C1 segment of cervical spinal cord (tissue), 14 donors: ENCODE results near the gene SHLD2.
"Not testable (repeated sequence)": the region's sequence is repeated elsewhere in the genome, so short reads cannot be mapped to it uniquely, and the experiment has no call there.

ENCODE experiments used
- DNase-seq, 14 donors: peaks; one replicate each; lab custom pipeline; 2025; lab: John Stamatoyannopoulos, UW

The SHLD2 gene

DNA sequence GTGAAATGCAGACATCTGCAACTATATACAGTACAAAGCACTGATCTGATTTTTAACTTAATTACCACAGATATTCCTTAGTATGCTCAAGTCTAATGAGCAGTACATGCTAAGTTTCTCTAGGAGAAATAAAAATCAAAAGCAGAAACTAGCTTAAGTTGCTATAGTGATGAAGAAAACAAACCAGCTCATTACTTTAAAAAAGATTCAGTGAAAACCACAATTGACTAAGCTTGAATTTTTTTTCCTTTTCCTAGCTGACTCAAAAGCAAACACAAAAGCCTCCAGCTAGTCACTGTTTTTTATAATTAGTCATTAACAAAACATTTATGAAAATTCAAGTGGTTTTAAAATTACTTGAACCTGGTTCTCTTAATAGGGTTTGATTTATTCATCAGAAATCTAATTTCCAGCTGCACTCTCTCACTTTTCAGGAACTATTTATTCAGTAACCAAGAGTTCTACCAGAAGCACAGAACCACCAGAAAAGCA lies 10.7 kb upstream of the SHLD2 start:
- not testable (repeated sequence) for DNase-seq

DNA sequence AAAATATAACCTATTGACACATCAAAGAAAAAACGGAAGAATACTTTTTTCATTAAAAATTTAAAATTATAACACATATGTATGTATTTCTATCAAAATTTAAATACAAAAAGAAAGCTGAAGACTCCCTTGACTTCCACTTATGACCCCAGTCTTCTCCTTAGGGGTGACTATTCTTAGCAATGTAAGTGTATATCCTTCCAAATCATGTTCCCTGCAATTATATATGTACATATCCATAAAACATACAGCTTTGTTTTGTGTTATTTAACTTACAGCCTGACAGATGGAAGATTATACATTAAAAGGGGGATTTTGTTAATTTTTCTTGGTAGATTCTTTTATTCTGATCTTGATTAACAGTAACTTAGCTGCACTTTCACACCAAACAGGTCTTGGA lies 9.5 kb upstream of the SHLD2 start:
- DNase-seq: no peak

DNA sequence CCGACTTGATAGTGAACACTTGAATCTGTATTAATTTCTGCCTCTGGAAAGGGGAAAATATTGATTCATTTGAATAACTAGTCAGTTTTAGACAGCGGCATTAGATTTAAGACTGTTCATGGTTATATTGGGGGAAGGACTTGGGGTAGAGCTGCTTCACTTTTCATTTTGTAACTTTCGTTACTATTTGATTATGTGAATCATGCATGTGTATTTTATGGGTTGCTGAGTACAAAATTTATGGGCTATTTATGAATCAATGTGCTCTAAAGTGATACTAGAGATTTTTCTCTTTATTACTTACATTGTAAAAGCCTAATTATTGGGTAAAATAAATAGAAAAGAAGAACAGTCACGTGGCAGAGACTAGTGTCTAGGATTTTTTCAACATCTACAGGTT lies 5.3 kb upstream of the SHLD2 start:
- DNase-seq: no peak

DNA sequence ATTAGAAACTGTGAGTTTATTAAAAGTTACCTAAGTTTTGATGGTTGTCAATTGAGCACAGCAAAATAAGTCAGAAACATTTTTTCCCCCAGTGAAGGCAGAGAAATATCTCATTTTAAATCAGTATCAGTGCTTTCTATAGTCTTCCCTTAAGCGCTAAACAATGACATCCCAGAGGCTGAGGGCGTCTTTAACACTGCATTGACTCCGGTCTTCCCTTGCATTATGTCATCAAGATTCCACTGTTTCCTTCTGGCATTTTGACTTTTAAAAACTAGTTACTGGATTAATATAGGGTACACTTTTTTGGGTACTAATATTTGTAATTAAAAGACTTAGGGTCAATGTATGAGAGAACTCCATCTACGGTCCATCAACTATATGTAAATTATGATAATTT lies 4.2 kb upstream of the SHLD2 start:
- no peak for DNase-seq

DNA sequence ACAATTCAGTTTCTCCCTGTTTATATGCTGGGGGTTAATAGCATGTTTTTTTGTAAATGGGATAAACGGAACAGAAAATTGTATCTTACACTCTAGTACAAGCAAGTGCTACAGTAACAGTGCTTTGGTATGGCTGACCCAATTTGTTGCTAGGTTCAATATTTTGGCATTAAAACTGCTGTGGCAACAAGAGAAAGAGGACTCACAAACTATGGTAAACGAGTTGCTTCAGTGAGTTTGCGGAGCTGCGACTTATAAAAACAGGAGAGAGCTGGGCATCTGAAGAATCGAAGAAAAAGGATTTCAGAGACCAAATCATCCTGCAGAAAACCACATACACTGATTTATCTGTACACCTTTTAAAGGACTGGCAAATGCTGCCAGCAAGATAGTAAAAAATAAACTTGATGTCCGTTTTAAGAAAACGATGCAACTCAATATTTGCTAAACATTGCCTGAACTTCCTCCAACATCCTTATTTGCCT lies 2.6 kb upstream of the SHLD2 start:
- peak in 1 of 14 donors; percentile 2 for DNase-seq

DNA sequence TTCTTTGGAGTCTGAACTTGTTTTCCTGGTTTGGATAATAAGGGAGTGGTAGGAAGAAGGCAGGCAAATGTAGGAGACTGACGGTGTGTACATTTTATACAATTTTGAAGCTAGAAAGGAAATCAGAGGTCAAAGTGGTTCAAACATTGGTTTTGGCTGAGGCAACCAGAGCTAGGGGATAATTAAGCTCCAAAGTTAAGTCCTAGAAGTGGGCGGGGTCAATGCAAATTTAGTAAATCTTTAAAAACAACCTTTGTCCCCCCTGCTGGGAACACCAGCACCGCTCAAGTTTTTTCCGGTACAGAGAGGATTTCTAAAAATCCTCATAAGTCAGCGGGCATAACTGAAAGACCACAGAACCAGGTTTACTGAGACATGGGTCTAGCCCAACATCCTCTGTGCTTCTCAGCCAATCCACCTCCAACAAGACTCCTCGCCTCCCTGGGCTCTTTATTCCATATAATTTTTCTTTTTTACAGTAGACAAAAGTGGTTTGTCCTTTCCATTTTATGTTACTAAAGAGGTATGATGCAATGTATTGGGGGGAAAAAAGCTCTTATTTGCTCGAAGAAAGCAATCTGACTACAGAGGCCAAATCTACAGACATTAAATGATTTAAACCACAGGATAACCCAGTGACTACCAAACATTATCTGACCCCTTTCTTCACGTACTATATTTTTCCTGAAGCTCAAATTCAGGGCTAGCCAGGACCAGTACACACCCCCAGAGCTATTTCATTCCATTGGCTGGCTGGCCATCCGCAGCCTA lies 2.0 kb upstream of the SHLD2 start:
- DNase-seq: peak in 1 of 14 donors; percentile 23

DNA sequence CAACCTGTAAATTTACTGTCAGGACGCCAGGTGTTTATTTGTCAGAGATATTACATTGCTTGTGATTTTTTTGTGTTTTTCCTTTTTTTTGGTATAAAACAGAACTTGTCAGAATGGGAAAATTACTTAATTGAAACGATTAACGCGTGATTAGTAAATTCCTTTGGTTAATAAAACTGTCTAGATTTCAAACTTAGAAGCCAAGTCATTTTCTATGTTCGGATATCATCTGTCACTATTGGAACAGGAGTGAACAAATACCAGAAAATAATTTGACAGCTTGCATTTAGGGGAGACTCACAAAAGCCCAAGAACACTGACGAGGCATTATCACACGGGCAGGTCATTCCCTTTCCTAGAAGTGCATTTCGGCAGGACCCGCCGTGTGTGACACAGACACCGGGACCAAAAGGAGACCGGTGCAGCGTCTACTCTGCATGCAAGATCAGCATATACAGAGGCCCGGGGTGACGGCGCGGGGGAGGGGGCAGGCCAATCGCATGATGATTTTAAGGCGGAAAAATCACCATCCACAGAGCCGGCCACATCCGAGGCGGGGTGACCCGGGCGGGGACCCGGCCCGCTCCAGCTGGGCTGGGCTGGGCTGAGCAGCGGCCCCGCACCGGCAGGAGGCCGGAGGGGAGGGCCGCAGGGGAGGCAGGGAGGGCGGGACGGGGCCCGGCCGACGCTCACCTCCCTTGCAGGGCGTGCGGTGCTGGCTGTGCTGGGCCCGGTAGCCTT lies 1.2 kb upstream of the SHLD2 start:
- peak in 13 of 14 donors; percentile 7 to 64 (median 35) for DNase-seq

DNA sequence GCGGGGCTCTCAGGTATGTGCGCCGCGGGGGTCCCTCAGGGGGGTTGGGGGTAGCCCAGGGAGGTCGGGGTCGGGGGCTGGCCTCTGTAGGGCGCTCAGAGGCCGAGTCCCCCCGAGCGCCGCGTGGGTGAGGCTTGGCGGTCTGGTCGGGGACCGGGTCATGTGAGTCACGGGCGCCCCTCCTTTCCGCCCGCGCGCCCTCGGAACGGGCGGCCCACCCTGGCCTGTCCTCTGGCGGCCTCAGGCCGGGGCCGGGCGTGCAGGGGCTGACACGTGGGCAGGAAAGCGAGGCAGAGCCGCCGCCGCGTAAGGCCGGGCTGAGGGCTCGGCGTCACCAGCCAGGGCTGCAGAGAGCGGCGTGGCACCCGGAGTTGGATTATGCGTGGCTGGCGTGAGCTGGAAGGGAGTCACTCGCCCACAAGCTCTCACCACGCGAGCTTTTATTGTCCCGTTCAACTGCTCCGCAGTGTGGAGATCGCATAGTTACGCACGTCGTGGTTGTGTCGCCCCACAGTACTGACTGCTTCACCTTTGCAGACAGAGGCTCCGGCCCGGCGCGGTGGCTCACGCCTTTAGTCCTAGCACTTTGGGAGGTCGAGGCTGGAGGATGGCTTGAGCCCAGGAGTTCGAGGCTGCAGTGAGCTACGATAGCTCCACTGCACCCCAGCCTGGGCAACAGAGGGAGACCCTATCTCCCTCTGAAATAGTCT lies 385 bp downstream of the SHLD2 start:
- peak in 13 of 14 donors; percentile 18 to 93 (median 85) for DNase-seq

DNA sequence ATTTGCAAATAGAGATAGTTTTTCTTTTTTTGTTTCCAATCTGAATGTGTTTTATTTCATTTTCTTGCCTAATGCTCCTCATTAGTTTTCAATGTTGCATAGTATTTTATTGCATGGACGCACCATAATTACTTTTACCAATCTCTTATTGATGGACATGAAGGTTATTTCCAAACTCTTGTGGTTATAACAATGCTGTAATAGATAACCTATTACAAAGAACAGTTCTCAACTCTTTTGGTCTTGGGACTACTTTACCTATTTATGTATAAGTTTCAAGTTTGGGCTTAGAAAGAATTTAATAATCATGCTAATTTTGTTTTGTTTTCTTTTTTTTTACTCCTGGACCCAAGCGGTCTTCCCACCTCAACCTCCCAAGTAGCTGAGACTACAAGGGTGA lies 7.0 kb downstream of the SHLD2 start:
- no peak for DNase-seq

DNA sequence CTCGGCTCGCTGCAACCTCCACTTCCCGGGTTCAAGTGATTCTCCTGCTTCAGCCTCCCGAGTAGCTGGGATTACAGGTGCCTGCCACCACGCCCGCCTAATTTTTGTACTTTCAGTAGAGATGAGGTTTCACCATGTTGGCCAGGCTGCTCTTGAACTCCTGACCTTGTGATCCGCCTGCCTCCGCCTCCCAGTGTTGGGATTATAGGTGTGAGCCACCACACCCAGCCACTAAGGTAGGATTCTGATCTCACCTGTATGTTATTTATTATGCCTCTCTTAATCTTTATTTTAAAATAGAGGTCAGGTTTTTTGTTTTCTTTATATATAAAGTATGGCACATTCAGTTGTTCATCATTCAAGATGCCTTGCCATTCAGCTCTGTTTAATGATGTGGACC lies 9.7 kb downstream of the SHLD2 start:
- not testable (repeated sequence) for DNase-seq

DNA sequence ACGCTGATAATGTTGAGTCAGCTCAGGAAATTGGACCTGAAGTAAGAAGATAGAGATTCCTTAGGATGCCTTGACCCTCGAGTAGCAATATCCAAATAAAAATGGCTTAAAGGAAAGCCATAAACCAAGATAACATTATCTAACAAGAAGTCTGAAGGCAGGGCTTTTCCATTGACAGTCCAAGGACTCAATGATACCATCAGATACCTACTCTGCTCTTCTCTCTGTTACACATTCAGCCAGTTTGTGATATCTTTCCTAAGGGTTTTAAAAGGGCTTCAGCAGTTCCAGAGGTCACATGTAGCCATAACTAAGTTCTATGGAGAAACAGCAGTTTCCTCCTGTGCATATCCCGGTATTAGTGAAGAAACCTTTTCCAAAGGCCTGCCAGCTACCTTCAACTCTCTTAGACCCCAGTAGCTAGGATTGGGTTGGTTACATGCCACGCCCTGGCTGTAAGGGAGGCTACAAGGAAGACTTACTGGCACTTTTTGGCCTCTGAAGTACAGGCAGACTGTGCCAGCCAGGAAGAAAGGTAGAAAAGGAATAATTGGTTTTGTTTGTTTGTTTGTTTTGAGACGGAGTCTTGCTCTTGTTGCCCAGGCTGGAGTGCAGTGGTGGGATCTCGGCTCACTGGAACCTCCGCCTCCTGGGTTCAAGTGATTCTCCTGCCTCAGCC lies 10.6 kb downstream of the SHLD2 start:
- no peak for DNase-seq

DNA sequence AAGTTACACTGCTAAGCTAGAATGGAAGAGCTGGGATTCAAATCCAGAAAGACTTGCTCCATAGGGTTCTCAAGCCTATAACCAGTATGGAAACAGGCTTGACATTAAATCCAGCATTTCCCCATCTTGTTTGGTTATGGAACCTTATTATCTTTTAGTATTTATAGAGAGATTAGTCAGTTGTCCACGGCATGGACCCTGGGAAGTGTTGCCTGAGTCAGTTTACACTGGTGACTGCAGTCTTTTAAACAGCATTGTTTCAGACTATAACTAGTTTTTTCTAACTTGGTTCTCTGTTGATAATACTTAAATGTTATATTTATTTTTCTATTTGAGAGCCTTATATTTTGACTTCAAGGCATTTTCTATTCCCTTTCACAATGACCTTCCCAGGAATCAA lies 23.1 kb downstream of the SHLD2 start:
- not testable (repeated sequence) for DNase-seq

DNA sequence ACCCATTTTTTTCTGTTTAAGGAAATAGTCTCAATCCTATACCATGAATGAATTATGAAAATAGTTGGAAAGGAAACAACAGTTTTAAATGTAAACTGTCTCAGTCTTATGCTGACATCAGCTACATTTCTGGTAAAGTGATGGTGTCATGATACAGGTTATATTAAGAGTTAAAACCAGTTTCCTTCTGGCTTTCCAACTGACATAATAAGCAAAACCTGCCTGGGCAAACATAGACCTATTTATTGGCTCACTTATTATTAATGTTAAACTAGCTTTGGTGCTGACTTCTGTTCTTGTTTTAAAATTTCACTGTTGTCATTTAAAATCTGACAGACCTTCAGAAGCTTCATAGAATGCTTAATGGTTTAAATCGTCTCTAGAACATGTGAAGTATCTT lies 24.0 kb downstream of the SHLD2 start:
- not testable (repeated sequence) for DNase-seq

DNA sequence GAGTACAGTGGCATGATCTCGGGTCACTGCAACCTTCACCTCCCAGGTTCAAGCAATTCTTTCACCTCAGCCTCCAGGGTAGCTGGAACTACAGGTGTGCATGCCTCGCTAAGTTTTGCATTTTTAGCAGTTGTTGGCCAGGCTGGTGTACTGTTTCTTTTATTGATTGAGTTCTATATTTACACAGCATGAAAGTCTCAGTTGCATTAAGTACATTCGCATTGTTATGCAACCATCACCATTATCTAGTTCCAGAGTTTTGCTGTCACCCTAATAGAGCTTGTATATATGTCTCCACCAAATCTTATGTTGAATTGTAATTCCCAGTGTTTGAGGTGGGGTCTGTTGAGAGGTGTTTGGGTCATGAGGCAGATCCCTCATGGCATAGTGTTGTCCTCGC lies 28.3 kb downstream of the SHLD2 start:
- not testable (repeated sequence) for DNase-seq

DNA sequence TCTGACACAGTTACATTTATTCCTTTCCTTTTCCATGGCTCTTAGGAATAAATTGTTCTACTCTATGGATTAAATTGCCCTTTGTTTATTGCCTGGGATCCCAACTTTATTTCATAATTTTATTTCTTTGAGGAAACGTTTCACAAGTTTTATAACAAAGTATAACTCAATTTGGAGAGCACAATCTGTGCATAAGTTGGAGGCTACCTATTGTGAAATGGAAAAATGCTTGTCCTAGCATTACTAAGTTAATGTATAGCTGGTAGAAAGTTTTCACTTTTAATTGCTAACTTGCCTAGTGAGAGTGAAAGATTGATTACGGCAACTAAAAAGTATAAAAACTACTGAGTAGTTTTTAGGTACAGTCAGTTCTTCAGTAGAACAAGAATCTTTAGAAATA lies 32.0 kb downstream of the SHLD2 start:
- DNase-seq: not testable (repeated sequence)

DNA sequence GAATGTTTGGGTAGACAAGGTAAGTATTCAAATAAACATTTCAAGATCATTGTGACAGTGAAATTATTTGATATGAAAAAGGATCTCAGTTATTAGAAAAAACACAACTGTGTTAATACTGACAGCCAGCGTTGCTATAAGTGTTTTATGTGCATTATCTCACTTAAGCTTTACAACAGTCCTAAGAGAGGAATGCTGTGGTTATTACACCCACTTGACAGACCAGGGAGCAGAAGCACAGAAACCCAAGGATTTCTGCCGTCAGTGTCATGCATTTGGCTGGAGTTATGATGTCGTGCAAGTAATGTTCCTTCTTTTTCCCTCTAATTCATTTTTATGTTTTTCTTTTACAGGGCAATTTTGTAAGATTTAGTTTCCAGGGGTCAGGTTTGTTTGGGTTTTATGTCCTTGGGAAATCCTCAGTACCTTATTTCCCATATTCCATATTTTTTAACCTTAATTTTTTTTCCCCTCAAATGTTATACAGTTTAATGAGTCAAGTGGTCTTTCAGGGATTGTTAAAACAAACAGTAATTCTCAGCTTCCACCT lies 32.7 kb downstream of the SHLD2 start:
- not testable (repeated sequence) for DNase-seq

DNA sequence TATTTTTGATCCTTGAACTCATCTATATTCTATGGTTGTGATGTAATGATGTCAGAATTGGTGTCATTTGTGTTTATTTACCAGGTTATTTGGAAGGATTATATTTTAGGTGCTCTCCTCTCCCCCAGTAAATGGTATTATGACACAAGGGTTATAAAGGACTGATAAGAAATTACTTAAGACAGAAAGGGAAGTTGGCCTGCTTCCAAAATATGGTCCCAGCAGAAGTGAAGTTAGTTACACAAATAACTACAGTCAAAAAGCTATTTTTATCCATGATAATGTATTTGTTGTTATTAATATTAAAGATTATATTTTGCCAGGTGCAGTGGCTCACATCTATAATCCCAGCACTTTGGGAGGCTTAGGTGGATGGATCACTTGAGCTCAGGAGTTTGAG lies 37.2 kb downstream of the SHLD2 start:
- not testable (repeated sequence) for DNase-seq

DNA sequence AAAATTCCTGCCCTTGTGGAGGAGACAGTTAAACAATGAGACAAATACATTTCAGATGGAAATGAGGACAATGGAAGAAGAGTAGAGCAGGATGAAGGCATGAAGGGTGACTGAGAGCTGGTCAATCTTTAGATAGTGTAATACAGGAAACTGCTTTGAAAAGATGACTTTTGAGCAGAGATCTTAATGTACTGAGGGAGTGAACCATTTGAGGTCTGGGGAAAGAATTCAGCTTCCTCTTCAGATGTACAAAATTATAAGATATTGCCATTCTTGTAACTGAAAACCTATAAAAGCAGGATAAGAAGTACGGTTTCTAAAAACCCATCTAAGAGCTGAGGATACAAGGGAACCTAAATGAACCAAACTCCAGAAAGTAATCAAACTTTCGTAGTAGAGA lies 38.9 kb downstream of the SHLD2 start:
- DNase-seq: not testable (repeated sequence)

DNA sequence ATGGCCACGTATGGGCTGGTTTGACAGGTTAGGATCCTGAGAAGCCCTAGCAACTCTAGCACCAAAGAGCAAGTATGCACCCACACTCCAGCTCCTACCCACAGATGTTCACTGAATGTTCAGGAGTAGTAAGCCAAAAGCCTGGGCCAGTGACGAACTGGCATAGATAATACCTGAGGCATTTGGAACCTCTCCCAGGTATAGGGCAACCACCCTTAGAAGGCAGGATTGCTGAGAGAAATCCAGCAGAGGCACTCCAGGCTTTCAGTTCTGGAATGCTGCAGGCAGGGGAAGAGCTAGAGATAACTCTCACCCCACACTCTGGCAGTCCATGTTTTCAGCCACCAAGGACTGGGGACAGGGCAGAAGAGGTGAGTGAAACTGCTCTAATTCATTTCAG lies 39.4 kb downstream of the SHLD2 start:
- DNase-seq: not testable (repeated sequence)

DNA sequence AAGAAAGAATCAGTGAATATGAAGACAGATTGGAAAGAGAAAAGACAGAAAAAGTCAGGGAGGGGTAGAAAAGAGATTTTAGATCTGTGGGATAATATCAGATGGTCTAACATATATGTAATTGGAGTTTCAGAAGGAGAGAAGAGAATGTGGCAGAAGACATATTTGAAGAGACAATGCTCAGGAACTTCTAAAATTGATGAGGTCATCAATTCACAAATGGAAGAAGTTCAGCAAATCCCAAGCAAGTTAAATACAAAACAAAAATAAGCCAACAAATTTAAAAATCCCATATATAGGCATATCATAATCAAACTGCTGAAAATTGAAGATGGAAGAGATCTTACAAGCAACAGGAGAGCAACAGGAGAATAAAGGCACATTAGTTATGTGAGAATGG lies 42.5 kb downstream of the SHLD2 start:
- DNase-seq: not testable (repeated sequence)
